H1 (cell line): ENCODE data around the gene TRAPPC2B. TPM values are rescaled to one million over a fixed set of nuclear protein-coding genes. Genes with fewer than 3 reads are reported as not detected.

ENCODE experiments used
- CBX5 ChIP-seq: fragments of 300-800, 300-1000 bp; sonication (generic); IDR thresholded peaks from 2 replicates; pipeline ENCODE4 v1.7.1; 2016; ENCODE audit warnings: antibody characterized with exemption, low read length, low read depth
- RBBP5 ChIP-seq: IDR thresholded peaks from 2 replicates; pipeline ENCODE4 v1.7.1; 2012; ENCODE audit warnings: low read depth, mild to moderate bottlenecking, inconsistent platforms, low read length, moderate library complexity, borderline replicate concordance
- SIX5 ChIP-seq: IDR thresholded peaks from 2 replicates; pipeline ENCODE4 v1.6.1; 2011; ENCODE audit warnings: mild to moderate bottlenecking, low read depth, low read length
- polyA plus RNA-seq, 7 experiments: library from polyadenylated mRNA; depleted of rRNA in 3 of 7; stranded (reverse) in 5 of 7; unstranded in 2 of 7; fragments of >200 nt in 5 of 7; fragments of 200-250 nt in 2 of 7; gene quantifications; 1 replicate in 5 of 7; 2 replicates in 1 of 7; 4 replicates in 1 of 7; pipeline versions ENCODE4 v1.2.1 to v1.2.3, GENCODE V29; 2011 to 2013; ENCODE audit warnings: missing spikeins in 2 of 7, mixed read lengths in 2 of 7
- total RNA-seq: library from RNA; stranded (reverse); fragmentation: NEBNext Ultra II Directional; extraction: Animal tissue kit (Norgen Biotek cat#: 25700); gene quantifications from 2 replicates; pipeline ENCODE4 v1.2.1, GENCODE V29; 2021
- TF ChIP-seq, protein P1 (sequence below): IDR thresholded peaks from 2 replicates; pipeline ENCODE4 v1.6.1; 2012; ENCODE audit warnings: low read length, inconsistent platforms
- TF ChIP-seq, protein P2 (sequence below), 3 experiments: IDR thresholded peaks; 1 replicate in 2 of 3; 2 replicates in 1 of 3; pipeline versions ENCODE4 v1.5.1 to v1.6.1; 2011; ENCODE audit warnings: low read length in 3 of 3, mild to moderate bottlenecking in 3 of 3, inconsistent platforms in 2 of 3, low read depth in 1 of 3, moderate library complexity in 1 of 3; ENCODE audit not compliant: insufficient read depth in 1 of 3; ENCODE audit errors: control extremely low read depth in 1 of 3
- TF ChIP-seq, protein P3 (sequence below): IDR thresholded peaks from 2 replicates; pipeline ENCODE4 v1.6.1; 2012; ENCODE audit warnings: inconsistent platforms

The TRAPPC2B gene
- total and polyA plus RNA-seq, 2 of the 8 experiments (the other 6 are each of a cell fraction or from before 2014, with no cell fraction given) = 8.7 to 28.3 TPM

DNA sequence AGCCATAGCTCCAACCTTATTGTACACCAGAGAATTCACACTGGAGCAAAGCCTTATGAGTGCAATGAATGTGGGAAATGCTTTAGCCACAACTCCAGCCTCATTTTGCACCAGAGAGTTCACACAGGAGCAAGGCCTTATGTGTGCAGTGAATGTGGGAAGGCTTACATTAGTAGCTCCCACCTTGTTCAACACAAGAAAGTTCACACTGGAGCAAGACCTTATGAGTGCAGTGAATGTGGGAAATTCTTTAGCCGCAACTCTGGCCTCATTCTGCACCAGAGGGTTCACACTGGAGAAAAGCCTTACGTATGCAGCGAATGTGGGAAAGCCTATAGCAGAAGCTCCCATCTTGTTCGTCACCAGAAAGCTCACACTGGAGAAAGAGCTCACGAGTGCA, 5.9 kb upstream of the TRAPPC2B start (continued):
- TF ChIP-seq RBBP5 (no peak), SIX5 (no peak), CBX5 (no peak)
- TF ChIP-seq, protein P1, sequence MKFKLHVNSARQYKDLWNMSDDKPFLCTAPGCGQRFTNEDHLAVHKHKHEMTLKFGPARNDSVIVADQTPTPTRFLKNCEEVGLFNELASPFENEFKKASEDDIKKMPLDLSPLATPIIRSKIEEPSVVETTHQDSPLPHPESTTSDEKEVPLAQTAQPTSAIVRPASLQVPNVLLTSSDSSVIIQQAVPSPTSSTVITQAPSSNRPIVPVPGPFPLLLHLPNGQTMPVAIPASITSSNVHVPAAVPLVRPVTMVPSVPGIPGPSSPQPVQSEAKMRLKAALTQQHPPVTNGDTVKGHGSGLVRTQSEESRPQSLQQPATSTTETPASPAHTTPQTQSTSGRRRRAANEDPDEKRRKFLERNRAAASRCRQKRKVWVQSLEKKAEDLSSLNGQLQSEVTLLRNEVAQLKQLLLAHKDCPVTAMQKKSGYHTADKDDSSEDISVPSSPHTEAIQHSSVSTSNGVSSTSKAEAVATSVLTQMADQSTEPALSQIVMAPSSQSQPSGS = no peak
- TF ChIP-seq, protein P2, sequence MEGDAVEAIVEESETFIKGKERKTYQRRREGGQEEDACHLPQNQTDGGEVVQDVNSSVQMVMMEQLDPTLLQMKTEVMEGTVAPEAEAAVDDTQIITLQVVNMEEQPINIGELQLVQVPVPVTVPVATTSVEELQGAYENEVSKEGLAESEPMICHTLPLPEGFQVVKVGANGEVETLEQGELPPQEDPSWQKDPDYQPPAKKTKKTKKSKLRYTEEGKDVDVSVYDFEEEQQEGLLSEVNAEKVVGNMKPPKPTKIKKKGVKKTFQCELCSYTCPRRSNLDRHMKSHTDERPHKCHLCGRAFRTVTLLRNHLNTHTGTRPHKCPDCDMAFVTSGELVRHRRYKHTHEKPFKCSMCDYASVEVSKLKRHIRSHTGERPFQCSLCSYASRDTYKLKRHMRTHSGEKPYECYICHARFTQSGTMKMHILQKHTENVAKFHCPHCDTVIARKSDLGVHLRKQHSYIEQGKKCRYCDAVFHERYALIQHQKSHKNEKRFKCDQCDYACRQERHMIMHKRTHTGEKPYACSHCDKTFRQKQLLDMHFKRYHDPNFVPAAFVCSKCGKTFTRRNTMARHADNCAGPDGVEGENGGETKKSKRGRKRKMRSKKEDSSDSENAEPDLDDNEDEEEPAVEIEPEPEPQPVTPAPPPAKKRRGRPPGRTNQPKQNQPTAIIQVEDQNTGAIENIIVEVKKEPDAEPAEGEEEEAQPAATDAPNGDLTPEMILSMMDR (IDR thresholded peaks at IDR 0.05; ENCODE audit: control extremely low read depth in 1 of 3, insufficient read depth in 1 of 3, low read depth in 1 of 3, low read length in 3 of 3) = no peak
- TF ChIP-seq, protein P3, sequence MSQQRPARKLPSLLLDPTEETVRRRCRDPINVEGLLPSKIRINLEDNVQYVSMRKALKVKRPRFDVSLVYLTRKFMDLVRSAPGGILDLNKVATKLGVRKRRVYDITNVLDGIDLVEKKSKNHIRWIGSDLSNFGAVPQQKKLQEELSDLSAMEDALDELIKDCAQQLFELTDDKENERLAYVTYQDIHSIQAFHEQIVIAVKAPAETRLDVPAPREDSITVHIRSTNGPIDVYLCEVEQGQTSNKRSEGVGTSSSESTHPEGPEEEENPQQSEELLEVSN = no peak
